22Rv1 (cell line): ENCODE results near the gene TUT4.

Experiments
- ZFX ChIP-seq: fragments of 450-650 bp; IDR thresholded peaks from 2 replicates; pipeline ENCODE4 v1.6.1; 2017; ENCODE audit warnings: antibody characterized with exemption, borderline replicate concordance
- TF ChIP-seq, protein P1 (sequence below): fragments of 450-650 bp; IDR thresholded peaks from 2 replicates; pipeline ENCODE4 v1.5.1; 2017; ENCODE audit warnings: mild to moderate bottlenecking

GRCh38 chr1:52454127-52454526, 98.8 kb downstream of the TUT4 start:
- TF ChIP-seq, protein P1, sequence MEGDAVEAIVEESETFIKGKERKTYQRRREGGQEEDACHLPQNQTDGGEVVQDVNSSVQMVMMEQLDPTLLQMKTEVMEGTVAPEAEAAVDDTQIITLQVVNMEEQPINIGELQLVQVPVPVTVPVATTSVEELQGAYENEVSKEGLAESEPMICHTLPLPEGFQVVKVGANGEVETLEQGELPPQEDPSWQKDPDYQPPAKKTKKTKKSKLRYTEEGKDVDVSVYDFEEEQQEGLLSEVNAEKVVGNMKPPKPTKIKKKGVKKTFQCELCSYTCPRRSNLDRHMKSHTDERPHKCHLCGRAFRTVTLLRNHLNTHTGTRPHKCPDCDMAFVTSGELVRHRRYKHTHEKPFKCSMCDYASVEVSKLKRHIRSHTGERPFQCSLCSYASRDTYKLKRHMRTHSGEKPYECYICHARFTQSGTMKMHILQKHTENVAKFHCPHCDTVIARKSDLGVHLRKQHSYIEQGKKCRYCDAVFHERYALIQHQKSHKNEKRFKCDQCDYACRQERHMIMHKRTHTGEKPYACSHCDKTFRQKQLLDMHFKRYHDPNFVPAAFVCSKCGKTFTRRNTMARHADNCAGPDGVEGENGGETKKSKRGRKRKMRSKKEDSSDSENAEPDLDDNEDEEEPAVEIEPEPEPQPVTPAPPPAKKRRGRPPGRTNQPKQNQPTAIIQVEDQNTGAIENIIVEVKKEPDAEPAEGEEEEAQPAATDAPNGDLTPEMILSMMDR = no peak
- TF ChIP-seq ZFX = no peak
